Measurements from ENCODE around the gene LRFN4. TPM values are rescaled to one million over a fixed set of nuclear protein-coding genes. Genes with fewer than 3 reads are reported as not detected.

The LRFN4 gene
- total RNA-seq, 2 experiments from 2014 or later = 24.6 to 29.8 TPM

GRCh38 chr11:66846671-66847091 lies 10.2 kb upstream of the LRFN4 start:
- CTCF ChIA-PET = interaction anchor here (0.6 kb wide), 1 partner anchor 228 kb away, joined by 3 read pairs; no protein-coding TSS in a partner anchor
- peak overlapping the region; percentile 8 for H3K27ac Mint-ChIP-seq
- DNase-seq = no peak

GRCh38 chr11:66847461-66848232 lies 9.2 kb upstream of the LRFN4 start:
- no peaks in the 10 kb centered on the region for H3K9me3 Mint-ChIP-seq

More at GRCh38 chr11:66846671-66847091, 10.2 kb upstream of the LRFN4 start:
- POLR2A ChIA-PET = interaction anchor here (1.3 to 1.6 kb wide), 2 partner anchors 9 to 208 kb away, joined by 3 to 5 read pairs; partner anchors contain the start of gene RBM4
- H3K27me3 Mint-ChIP-seq = no peaks in the 10 kb centered on the region
- H3K4me1 Mint-ChIP-seq (ENCODE audit: low read depth) = peaks cover 26% of the 10 kb centered on the region
- H3K9me3 Mint-ChIP-seq = no peaks in the 10 kb centered on the region
- intact Hi-C loops (cut with micrococcal nuclease) = no loop called here
- H3K36me3 Mint-ChIP-seq = peaks cover 20% of the 10 kb centered on the region
- no peak overlapping the region for H3K4me3 Mint-ChIP-seq

GRCh38 chr11:66848671-66849500 lies 8.0 kb upstream of the LRFN4 start:
- Mint-ChIP-seq H3K27ac (no peak overlapping the region), H3K27me3 (no peaks in the 10 kb centered on the region), H3K4me1 (ENCODE audit: low read depth) (peaks cover 22% of the 10 kb centered on the region), H3K4me3 (no peak overlapping the region), H3K36me3 (peaks cover 10% of the 10 kb centered on the region), H3K9me3 (no peaks in the 10 kb centered on the region)
- DNase-seq = no peak
- intact Hi-C loops (cut with micrococcal nuclease) = no loop called here
- POLR2A ChIA-PET = no interaction called here
- CTCF ChIA-PET = no interaction called here

More at GRCh38 chr11:66847461-66848232, 9.2 kb upstream of the LRFN4 start:
- ChIA-PET POLR2A (no interaction called here), CTCF (no interaction called here)
- intact Hi-C loops (cut with micrococcal nuclease) = no loop called here
- H3K27me3 Mint-ChIP-seq = no peaks in the 10 kb centered on the region
- peaks cover 24% of the 10 kb centered on the region for H3K4me1 Mint-ChIP-seq (ENCODE audit: low read depth)
- H3K36me3 Mint-ChIP-seq = peaks cover 11% of the 10 kb centered on the region
- no peak overlapping the region for H3K4me3 Mint-ChIP-seq
- DNase-seq = no peak
- no peak overlapping the region for H3K27ac Mint-ChIP-seq

GRCh38 chr11:66849501-66850234 lies 7.2 kb upstream of the LRFN4 start:
- ChIA-PET POLR2A (no interaction called here), CTCF (no interaction called here)
- intact Hi-C loops (cut with micrococcal nuclease) = no loop called here
- peaks cover 15% of the 10 kb centered on the region for H3K4me1 Mint-ChIP-seq (ENCODE audit: low read depth)
- no peak overlapping the region for H3K27ac Mint-ChIP-seq
- no peak overlapping the region for H3K4me3 Mint-ChIP-seq
- peaks cover 9% of the 10 kb centered on the region for H3K36me3 Mint-ChIP-seq
- H3K9me3 Mint-ChIP-seq = no peaks in the 10 kb centered on the region
- no peaks in the 10 kb centered on the region for H3K27me3 Mint-ChIP-seq
- no peak for DNase-seq

GRCh38 chr11:66850235-66850587 lies 6.7 kb upstream of the LRFN4 start:
- intact Hi-C loops (cut with micrococcal nuclease) = no loop called here
- Mint-ChIP-seq H3K4me3 (no peak overlapping the region), H3K36me3 (peaks cover 5% of the 10 kb centered on the region), H3K27ac (no peak overlapping the region), H3K9me3 (no peaks in the 10 kb centered on the region), H3K27me3 (no peaks in the 10 kb centered on the region), H3K4me1 (ENCODE audit: low read depth) (peaks cover 9% of the 10 kb centered on the region)
- POLR2A ChIA-PET = no interaction called here
- CTCF ChIA-PET = no interaction called here
- no peak for DNase-seq

DNA sequence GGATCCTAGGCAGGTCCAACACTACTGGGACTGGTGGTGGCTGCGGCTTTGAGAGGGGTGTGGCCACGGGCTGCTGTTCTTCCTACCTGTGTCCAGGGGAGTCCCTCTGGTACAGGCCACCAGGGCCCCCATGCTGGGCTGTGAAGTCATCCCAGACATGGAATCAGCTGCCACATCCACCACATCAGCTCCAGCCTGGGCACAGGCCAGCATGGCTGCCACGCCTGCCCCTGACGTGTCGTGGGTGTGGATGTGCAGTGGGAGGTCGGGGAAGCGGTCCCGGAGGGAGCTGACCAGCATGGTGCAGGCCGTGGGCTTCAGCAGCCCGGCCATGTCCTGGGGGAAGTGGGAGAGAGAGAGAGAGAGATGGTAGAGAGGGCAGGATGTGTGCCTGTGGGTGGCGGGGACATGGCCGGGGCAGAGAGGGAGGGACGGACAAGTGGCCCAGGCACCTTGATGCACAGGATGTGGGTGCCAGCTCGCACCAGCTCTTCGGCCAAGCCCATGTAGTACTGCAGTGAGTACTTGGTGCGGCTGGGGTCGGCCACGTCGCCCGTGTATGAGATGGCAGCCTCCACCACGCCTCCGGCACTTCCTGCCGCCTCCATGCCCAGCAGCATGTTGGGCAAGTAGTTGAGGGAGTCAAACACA lies 6.2 kb upstream of the LRFN4 start:
- H3K27ac Mint-ChIP-seq = no peak overlapping the region
- intact Hi-C loops (cut with micrococcal nuclease) = no loop called here
- no peak for DNase-seq
- ChIA-PET POLR2A (no interaction called here), CTCF (interaction anchor here (1.0 to 1.4 kb wide), 2 partner anchors 9 to 507 kb away, joined by 3 read pairs; no protein-coding TSS in a partner anchor)
- H3K27me3 Mint-ChIP-seq = no peaks in the 10 kb centered on the region
- peaks cover 3% of the 10 kb centered on the region for H3K36me3 Mint-ChIP-seq
- no peaks in the 10 kb centered on the region for H3K9me3 Mint-ChIP-seq
- H3K4me1 Mint-ChIP-seq (ENCODE audit: low read depth) = peaks cover 10% of the 10 kb centered on the region
- no peak overlapping the region for H3K4me3 Mint-ChIP-seq

- POLR2A ChIA-PET = interaction anchor here (0.9 kb wide), 1 partner anchor 9 kb away, joined by 11 read pairs; the partner anchor contains the start of gene RCE1
- H3K4me3 Mint-ChIP-seq = no peak overlapping the region
Measured at GRCh38 chr11:66851239-66851596, 5.6 kb upstream of the LRFN4 start.

DNA sequence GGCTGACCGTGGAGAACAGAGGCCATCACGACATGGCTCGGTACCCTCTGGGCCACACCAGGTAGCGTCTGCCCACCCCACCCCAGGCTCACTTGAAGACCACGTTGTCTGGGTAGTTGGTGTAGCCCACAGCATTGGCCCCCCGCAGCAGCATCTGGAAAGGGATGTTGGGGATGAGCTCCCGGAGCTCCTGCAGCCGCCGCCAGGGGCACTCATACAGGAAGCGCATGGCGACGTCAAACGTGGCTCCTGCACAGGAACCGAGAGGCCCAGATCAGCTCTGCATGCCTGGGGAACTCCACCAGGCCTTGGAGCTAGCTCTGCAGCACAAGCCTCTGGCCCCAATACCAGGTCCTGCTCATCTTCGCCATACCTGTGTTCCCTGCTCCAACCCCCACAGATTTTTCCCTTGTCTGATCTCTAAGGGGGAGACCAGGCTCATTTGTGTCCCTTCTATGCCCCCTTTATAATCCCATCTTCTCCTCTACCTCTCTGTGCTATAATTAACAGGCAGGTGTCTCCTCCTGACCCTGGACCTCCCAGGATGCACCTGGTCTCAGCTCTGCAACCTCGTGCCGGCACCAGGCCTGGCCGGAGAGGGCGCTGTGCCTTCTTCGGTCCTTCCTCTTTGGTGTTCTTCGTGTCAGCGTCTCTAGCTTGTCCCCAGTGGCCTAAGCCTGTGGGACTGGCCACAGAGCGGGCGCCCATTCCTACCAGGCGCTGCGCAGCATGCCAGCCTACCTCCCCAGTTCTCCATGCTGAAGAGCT lies 5.0 kb upstream of the LRFN4 start:
- CTCF ChIA-PET = interaction anchor here (0.5 to 1.5 kb wide), 5 partner anchors 8 to 508 kb away, joined by 3 to 11 read pairs (median 3); partner anchors contain the start of gene RCE1
- H3K36me3 Mint-ChIP-seq = peaks cover 1% of the 10 kb centered on the region
- H3K27me3 Mint-ChIP-seq = no peaks in the 10 kb centered on the region
- no peak overlapping the region for H3K27ac Mint-ChIP-seq
- DNase-seq = peak; percentile 59
- peaks cover 12% of the 10 kb centered on the region for H3K4me1 Mint-ChIP-seq (ENCODE audit: low read depth)
- intact Hi-C loops (cut with micrococcal nuclease) = no loop called here
- H3K4me3 Mint-ChIP-seq = no peak overlapping the region
- POLR2A ChIA-PET = interaction anchor here (0.9 kb wide), 1 partner anchor 9 kb away, joined by 11 read pairs; the partner anchor contains the start of gene RCE1
- no peaks in the 10 kb centered on the region for H3K9me3 Mint-ChIP-seq

More at GRCh38 chr11:66851239-66851596, 5.6 kb upstream of the LRFN4 start:
- DNase-seq = no peak
- H3K27me3 Mint-ChIP-seq = no peaks in the 10 kb centered on the region
- peaks cover 3% of the 10 kb centered on the region for H3K36me3 Mint-ChIP-seq
- H3K9me3 Mint-ChIP-seq = no peaks in the 10 kb centered on the region
- H3K4me1 Mint-ChIP-seq (ENCODE audit: low read depth) = peaks cover 12% of the 10 kb centered on the region
- intact Hi-C loops (cut with micrococcal nuclease) = no loop called here
- no peak overlapping the region for H3K27ac Mint-ChIP-seq
- CTCF ChIA-PET = interaction anchor here (1.0 to 1.5 kb wide), 4 partner anchors 8 to 507 kb away, joined by 3 to 11 read pairs (median 3); partner anchors contain the start of gene RCE1

DNA sequence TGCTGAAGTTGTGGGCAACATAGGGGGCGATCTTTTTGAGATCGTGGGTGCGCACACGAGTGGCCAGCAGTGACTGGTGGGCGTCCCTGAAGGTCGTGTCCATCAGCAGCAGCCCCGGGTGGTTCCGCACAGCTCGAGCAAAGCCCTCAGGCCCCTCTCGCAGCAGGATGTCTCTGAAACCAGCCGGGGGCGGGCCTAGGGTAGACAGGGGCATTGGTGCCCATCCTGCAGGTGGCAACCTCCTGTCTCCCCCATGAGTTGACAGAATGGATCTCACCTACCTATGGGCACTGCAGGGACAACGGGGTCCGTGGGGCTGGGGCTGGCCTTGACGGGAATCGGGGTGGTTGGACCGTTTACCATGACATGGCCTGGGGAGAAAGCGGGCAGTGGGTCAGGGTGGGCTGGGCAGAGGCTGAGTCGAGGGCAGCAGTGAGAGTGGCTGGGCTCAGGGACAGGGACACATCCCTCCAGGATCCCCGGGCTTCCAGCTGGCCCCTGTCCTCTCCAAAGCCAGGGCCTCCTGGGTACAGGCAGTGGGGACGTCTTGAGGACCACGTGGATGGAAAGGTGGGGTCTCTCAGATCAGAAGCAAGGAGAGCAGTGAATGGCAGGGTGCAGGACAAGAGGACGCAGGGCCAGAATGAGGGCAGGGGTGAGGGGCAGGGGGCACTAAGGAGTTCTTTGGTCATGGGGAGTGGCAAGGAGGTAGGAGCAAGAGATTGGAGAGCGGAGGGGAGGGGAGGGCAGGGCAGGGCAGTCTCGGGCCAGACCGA lies 4.2 kb upstream of the LRFN4 start:
- H3K4me3 Mint-ChIP-seq = no peak overlapping the region
- intact Hi-C loops (cut with micrococcal nuclease) = no loop called here
- peaks cover 12% of the 10 kb centered on the region for H3K4me1 Mint-ChIP-seq (ENCODE audit: low read depth)
- peaks cover 1% of the 10 kb centered on the region for H3K36me3 Mint-ChIP-seq
- DNase-seq = no peak
- CTCF ChIA-PET = interaction anchor here (0.5 to 1.5 kb wide), 3 partner anchors 9 to 342 kb away, joined by 3 to 11 read pairs (median 3); partner anchors contain the start of genes BBS1 and RCE1
- H3K27ac Mint-ChIP-seq = no peak overlapping the region
- no peaks in the 10 kb centered on the region for H3K9me3 Mint-ChIP-seq
- POLR2A ChIA-PET = no interaction called here
- H3K27me3 Mint-ChIP-seq = no peaks in the 10 kb centered on the region

Measured in activated CD4-positive, alpha-beta memory T cell treated with anti-CD3 and anti-CD28 coated beads for 36 hours (primary cell).